DMS53 treated with DMSO at 0.1 percent for 48 hours (cell line): Measurements from ENCODE around the gene FBXL17.
"Not testable (repeated sequence)": the region's sequence is repeated elsewhere in the genome, so short reads cannot be mapped to it uniquely, and the experiment has no call there.

Experiments used
- DNase-seq: peaks from one replicate; lab custom pipeline; 2025; ENCODE audit not compliant: unreplicated experiment; lab: John Stamatoyannopoulos, UW

The FBXL17 gene

GRCh38 chr5:108171759-108172158, 210.1 kb downstream of the FBXL17 start:
- no peak for DNase-seq

GRCh38 chr5:108168915-108169314, 213.0 kb downstream of the FBXL17 start:
- no peak for DNase-seq

GRCh38 chr5:108167174-108167573, 214.7 kb downstream of the FBXL17 start:
- DNase-seq = no peak

GRCh38 chr5:108164574-108164973, 217.3 kb downstream of the FBXL17 start:
- DNase-seq = no peak

GRCh38 chr5:108152854-108153253, 229.0 kb downstream of the FBXL17 start:
- DNase-seq = not testable (repeated sequence)

GRCh38 chr5:108149369-108149768, 232.5 kb downstream of the FBXL17 start:
- DNase-seq = no peak

GRCh38 chr5:108148715-108149139, 233.2 kb downstream of the FBXL17 start:
- no peak for DNase-seq

GRCh38 chr5:108146222-108146621, 235.7 kb downstream of the FBXL17 start:
- no peak for DNase-seq

- DNase-seq = no peak
Observed at GRCh38 chr5:108145351-108145750, 236.5 kb downstream of the FBXL17 start.

- no peak for DNase-seq
Observed at GRCh38 chr5:108144332-108144731, 237.6 kb downstream of the FBXL17 start.

- no peak for DNase-seq
Observed at GRCh38 chr5:108143581-108143980, 238.3 kb downstream of the FBXL17 start.

- no peak for DNase-seq
Observed at GRCh38 chr5:108141676-108142075, 240.2 kb downstream of the FBXL17 start.

- DNase-seq = no peak
Observed at GRCh38 chr5:108136493-108136892, 245.4 kb downstream of the FBXL17 start.

GRCh38 chr5:108129129-108129528, 252.8 kb downstream of the FBXL17 start:
- no peak for DNase-seq

GRCh38 chr5:108125771-108126511, 256.0 kb downstream of the FBXL17 start:
- DNase-seq = no peak

GRCh38 chr5:108124596-108124995, 257.3 kb downstream of the FBXL17 start:
- DNase-seq = no peak

GRCh38 chr5:108122702-108123101, 259.2 kb downstream of the FBXL17 start:
- DNase-seq = no peak

GRCh38 chr5:108118813-108119514, 262.9 kb downstream of the FBXL17 start:
- DNase-seq = no peak

- no peak for DNase-seq
Observed at GRCh38 chr5:108115673-108116072, 266.2 kb downstream of the FBXL17 start.

- DNase-seq = no peak
Observed at GRCh38 chr5:108113950-108114349, 267.9 kb downstream of the FBXL17 start.

GRCh38 chr5:108111736-108112135, 270.2 kb downstream of the FBXL17 start:
- no peak for DNase-seq

- no peak for DNase-seq
Observed at GRCh38 chr5:108109059-108109458, 272.8 kb downstream of the FBXL17 start.
